Left kidney (tissue), 8 donors: ENCODE results near the gene ADGRE1. TPM values are rescaled to one million over a fixed set of nuclear protein-coding genes. Genes with fewer than 3 reads are reported as not detected.
A peak's percentile ranks its signal among the peaks of the same experiment; 100 is the strongest.
"Not testable (repeated sequence)": the region's sequence is repeated elsewhere in the genome, so short reads cannot be mapped to it uniquely, and the experiment has no call there.

Experiments
- DNase-seq: peaks from one replicate; pipeline ENCODE4 v3.0.0-alpha.2; 2013
- long read RNA-seq, 8 donors: transcript quantifications; one replicate each; lab custom pipeline, GENCODE V29; 2026
- polyA plus RNA-seq: library from polyadenylated mRNA; unstranded; fragments of 120-200 nt; gene quantifications from one replicate; pipeline ENCODE4 v1.2.1, GENCODE V29; 2013; ENCODE audit not compliant: insufficient read length

The ADGRE1 gene
- 0.05 TPM for polyA plus RNA-seq
- long read RNA-seq, donor 1, result 0 reads
- long read RNA-seq, donor 2, result 0 reads
- long read RNA-seq, donor 3, result 0 reads
- long read RNA-seq, donor 4, result 0 reads
- long read RNA-seq, donor 5, result 0 reads
- long read RNA-seq, donor 6, result 0 reads
- long read RNA-seq, donor 7, result 0 reads
- long read RNA-seq, donor 8, result 0 reads

GRCh38 chr19:6887316-6887715 lies at the start of gene ADGRE1:
TSS of gene ADGRE1 (plus strand) at chr19:6887579. CDS start at chr19:6887609, 30 bp downstream.
- DNase-seq, result no peak

DNA sequence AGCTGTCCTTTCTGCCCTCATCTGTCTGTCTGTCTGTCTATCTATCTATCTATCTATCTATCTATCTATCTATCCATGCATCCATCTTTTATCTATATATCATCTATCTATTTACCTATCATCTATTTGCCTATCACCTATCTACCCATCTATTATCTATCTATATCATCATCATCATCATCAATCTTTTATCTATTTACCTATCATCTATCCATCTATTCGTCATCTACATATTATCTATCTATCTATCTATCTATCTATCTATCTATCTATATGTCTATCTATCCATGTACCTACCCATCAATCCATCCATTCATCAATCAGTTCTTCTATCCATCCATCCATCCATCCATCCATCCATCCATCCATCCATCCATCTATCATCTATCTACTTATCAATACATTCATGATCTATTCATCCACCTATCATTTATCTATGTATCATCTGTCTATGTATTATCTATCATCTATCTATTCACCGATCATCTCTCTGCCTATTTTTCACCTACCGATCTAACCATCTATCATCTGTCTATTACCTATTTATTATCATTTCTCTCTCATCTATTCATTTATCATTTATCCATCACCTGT lies 49.2 kb upstream of the ADGRE1 start:
- no peak for DNase-seq

GRCh38 chr19:6842871-6843607 lies 44.3 kb upstream of the ADGRE1 start:
- DNase-seq, result no peak

DNA sequence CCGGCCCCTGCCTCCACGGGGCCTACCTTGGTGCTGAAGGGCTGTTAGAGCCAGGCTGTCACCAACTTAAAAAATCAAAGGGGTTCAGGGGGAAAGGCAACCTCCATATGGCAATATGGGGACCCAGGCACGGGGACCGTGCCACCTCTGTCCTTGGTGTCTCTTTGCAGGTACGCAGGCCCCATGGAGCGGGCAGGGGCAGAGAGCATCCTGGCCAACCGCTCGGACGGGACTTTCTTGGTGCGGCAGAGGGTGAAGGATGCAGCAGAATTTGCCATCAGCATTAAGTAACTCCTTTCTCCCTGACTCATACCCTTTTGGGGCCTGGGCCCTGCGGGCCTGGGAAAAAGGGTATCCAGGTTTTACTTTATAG lies 39.6 kb upstream of the ADGRE1 start:
- DNase-seq, result no peak

DNA sequence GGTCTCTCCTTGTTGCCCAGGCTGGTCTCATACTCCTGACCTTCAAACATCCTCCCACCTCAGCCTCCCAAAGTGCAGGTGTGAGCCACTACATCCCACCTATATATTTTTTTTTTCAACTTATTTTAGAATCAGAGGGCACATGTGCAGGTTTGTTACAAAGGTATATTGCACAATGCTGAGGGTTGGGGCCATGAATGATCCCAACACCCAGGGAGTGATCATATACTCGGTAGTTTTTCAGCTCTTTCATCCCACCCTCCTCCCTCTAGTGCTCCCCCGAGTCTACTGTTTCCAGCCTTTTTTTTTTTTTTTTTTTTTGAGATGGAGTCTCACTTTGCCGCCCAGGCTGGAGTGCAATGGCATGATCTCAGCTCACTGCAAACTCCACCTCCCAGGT lies 38.4 kb upstream of the ADGRE1 start:
- DNase-seq, result no peak

DNA sequence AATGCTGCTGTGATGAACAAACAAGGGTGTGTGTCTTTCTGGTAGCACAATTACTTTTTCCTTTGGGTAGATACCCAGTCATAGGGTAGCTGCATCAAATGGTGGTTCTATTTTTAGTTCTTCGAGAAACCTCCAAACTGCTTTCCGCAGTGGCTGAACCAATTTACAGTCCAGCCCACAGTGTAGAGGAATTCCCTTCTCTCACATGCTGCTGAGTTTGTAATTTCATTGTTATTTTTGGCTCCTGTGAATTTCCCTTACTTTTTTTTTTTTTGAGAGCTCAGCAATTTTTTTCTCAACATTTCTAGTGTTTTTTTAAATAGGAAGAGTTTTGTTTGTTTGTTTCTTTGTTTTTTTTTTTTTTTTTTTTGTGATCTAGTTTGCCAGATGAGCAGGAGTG lies 37.5 kb upstream of the ADGRE1 start:
- DNase-seq, result no peak

DNA sequence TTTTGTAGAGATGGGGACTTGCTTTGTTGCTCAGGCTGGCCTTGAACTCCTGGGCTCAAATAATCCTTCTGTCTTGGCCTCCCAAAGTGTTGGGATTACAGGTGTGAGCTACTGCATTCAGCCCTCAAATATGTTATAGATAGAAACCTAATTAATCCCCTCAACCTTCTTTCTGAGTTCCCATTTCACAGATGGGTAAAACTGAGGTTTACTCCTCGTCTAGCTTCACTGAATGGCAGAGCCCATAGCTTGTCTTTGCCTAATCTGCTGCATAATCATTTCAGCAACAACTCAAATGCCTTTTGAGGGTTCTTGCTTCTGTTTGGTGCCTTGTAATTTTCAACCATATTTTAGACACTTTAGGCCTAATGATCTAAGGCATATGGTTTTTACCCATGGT lies 36.0 kb upstream of the ADGRE1 start:
- DNase-seq, result no peak

DNA sequence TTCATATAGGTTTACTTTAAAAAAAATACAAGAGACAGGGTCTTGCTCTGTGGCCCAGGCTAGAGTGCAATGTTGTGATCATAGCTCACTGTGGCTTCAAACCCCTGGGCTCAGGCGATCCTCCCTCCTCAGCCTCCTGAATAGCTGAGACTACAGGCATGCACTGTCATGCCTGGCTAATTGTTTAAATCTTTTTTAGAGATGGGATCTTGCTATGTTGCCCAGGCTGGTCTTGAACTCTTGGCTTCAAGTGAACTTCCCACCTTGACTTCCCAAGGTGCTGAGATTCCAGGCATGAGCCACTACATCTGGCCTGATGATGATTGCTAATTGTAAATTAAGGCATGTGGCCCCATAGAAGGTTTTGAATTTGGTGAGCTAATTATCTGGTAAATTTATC lies 35.4 kb upstream of the ADGRE1 start:
- no peak for DNase-seq

GRCh38 chr19:6853868-6854267 lies 33.5 kb upstream of the ADGRE1 start:
- DNase-seq, result no peak

- no peak for DNase-seq
Measured at GRCh38 chr19:6854758-6855157, 32.6 kb upstream of the ADGRE1 start.

DNA sequence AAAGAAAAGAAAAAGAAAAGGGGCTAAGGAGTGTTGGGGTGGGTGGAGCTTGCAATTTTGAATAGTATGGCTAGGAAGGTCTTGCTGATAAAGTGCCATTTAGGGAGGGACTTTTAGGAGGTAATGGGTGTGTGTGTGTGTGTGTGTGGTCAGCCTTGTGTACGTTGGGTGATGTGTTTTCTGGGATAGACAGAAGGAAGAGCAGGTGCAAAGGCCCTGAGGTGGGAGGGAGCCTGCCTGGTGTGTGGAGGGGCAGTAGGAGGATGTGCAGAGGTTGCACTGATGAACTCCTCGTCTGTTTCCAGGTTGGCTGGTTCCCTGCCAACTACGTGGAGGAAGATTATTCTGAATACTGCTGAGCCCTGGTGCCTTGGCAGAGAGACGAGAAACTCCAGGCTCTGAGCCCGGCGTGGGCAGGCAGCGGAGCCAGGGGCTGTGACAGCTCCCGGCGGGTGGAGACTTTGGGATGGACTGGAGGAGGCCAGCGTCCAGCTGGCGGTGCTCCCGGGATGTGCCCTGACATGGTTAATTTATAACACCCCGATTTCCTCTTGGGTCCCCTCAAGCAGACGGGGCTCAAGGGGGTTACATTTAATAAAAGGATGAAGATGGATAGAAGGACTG lies 30.5 kb upstream of the ADGRE1 start:
- DNase-seq, result no peak

- DNase-seq, result no peak
Measured at GRCh38 chr19:6861683-6862286, 25.6 kb upstream of the ADGRE1 start.

DNA sequence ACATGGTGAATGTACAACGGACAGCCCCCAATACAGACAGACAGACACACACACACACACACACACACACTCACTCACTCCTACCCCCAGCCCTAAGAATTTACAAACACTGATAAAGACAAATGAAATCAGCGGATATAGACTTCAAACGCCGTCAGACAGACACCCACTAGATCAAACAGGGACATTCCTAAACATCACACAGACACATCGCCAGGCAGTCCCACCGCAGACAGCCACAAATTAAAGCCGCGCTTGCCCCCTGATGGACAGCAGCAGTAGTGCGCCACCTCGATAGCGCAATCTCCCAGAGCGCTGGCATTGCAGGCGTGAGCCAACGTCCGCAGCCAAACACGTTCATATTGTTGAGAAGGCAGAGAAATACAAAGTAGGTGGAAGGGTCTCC lies 24.7 kb upstream of the ADGRE1 start:
- peak; percentile 72 for DNase-seq

DNA sequence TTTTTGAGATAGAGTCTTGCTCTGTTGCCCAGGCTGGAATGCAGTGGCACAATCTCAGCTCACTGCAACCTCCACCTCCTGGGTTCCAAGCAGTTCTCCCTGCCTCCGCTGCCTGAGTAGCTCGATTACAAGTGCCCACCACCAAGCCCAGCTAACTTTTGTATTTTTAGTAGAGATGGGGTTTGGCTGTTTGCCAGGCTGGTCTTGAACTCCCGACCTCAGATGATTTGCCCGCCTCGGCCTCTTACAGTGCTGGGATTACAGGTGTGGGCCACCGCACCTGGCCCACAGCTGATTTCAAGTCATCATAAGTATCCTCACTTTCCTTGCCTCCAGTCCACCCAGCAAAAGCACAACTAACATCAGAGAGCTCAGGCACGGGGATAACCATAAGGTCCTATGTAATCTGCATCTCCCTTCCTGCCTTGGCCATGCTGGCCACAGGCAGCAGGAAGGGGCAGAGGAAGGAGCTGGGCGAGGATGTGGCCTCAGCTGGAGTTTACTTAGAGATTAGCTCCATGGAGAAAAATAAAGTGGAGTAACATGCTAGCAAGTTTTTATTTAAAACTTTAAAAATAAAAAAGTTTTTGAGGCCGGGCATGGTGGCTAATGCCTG lies 22.9 kb upstream of the ADGRE1 start:
- no peak for DNase-seq

- DNase-seq, result no peak
Measured at GRCh38 chr19:6865849-6866248, 21.5 kb upstream of the ADGRE1 start.

DNA sequence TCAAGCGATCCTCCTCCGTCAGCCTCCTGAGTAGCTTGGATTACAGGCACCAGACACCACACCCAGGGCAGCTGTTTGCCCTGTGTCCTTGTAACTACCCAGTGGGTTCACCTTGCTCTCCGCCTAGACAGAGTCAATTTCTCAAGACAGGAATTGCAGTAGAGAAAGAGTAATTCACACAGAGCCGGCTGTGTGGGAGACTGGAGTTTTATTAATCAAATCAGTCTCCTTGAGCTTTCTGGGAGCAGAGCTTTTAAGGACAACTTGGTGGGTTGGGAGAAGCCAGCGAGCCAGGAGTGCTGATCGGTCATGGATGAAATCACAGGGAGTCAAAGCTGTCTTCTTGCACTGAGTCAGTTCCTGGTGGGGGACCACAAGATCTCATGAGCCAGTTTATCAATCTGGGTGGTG lies 20.6 kb upstream of the ADGRE1 start:
- DNase-seq, result no peak

DNA sequence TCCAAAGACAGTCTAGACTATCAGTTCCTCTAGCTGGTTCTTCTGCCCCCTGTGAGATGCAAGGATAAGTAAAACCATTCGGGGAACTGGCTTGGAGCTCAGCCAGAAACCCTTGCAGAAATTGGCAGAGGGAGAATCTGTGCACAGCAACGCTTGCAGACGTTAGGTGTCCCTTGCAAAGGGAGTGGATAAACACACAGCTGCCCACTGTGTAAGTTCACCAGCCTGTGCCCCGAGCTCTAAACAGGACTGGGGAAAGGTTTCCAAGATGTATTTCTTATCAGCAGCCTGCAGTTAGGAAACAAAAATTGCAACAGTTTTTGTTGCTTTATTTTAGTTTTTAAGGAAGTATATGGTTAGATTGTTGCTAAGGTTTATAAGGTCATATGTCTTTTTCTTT lies 19.0 kb upstream of the ADGRE1 start:
- DNase-seq, result no peak

- not testable (repeated sequence) for DNase-seq
Measured at GRCh38 chr19:6869151-6869882, 18.1 kb upstream of the ADGRE1 start.

GRCh38 chr19:6873708-6874431 lies 13.5 kb upstream of the ADGRE1 start:
- no peak for DNase-seq

GRCh38 chr19:6875218-6875617 lies 12.2 kb upstream of the ADGRE1 start:
- no peak for DNase-seq

- DNase-seq, result no peak
Measured at GRCh38 chr19:6876748-6877147, 10.6 kb upstream of the ADGRE1 start.
